GM13977 (cell line): ENCODE results near the gene HSPA12B.

Source experiments
- DNase-seq: peaks from one replicate; pipeline ENCODE4 v3.0.0; 2012; ENCODE audit warnings: low spot score
- in situ Hi-C: fragments of 300-500 bp; cut with MboI; formaldehyde crosslinking; loops from one replicate; pipeline ENCODE4 v1.12.0; 2022; ENCODE audit warnings: low sequenced_read_pairs, low pct_unique_long_range_greater_than_20kb, mixed read lengths, inconsistent platforms; ENCODE audit not compliant: unreplicated experiment
- TF ChIP-seq, protein P1 (sequence below): IDR thresholded peaks from 2 replicates; pipeline ENCODE4 v1.5.1; 2012; ENCODE audit warnings: mild to moderate bottlenecking, control low read depth; ENCODE audit not compliant: insufficient read depth; ENCODE audit errors: extremely low read depth, missing control alignments

Gene HSPA12B

DNA sequence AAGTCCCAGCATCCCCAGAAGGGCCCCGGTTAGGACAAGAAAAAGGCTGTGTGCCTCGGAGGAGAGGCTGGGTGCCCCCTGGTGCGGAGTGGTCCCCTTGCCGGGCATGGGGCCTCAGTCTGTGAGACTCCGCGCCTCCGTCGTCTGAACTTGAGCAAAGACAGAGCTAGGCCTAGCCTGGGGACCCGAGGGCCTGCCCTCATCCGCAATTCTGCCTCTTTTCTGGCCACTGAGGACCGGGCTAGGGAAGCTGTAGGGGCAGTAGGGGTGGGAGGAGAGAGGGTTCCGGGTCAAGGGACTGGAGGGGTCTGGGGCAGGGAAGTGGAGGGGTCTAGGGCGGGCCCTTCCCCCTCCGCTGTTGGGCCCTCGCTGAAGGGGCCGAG, 550 bp upstream of the HSPA12B start:
- DNase-seq: no peak
- TF ChIP-seq, protein P1, sequence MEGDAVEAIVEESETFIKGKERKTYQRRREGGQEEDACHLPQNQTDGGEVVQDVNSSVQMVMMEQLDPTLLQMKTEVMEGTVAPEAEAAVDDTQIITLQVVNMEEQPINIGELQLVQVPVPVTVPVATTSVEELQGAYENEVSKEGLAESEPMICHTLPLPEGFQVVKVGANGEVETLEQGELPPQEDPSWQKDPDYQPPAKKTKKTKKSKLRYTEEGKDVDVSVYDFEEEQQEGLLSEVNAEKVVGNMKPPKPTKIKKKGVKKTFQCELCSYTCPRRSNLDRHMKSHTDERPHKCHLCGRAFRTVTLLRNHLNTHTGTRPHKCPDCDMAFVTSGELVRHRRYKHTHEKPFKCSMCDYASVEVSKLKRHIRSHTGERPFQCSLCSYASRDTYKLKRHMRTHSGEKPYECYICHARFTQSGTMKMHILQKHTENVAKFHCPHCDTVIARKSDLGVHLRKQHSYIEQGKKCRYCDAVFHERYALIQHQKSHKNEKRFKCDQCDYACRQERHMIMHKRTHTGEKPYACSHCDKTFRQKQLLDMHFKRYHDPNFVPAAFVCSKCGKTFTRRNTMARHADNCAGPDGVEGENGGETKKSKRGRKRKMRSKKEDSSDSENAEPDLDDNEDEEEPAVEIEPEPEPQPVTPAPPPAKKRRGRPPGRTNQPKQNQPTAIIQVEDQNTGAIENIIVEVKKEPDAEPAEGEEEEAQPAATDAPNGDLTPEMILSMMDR: no peak

DNA sequence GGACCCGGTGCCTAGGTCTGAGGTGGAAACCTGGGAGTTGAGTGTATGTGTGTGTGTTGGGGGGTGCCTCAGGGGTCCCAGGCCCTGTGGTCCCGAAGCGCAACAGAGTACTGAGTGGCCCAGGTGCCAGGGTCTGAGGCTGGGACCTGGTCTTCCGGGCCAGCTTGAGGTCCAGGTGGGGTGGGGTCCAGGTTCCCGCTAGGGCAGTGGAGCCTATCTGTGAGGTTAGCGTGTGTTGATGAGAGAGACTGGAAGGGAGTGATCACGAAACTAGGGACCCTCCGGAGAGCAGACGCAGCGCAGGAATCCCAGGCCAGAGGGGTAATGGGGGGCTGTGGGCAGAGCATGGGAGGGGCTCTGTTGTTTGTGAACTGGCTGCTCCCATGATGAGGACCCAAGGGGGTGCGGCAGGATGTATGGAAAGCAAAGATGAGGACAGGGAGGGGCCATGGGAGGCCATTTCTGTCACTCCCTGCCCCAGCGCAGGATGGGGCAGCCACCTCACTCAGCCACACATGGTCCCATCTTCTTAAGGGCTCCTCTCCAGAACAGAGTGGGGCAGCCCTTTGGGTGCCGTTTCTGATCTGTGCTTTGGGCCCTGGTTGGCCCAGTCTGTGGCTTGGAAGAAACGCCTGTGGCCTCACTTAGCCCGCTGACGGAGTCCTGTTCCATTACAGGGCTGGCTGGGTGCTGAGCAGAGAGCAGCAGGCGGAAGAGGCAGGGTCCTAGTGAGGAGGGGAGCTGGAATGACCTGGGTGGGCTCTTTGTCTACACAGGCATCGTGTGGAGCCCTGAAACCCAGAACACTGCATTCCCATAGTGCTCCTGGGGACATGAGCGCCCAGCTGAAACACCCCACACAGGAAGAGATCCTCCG, 872 bp downstream of the HSPA12B start:
- TF ChIP-seq, protein P1: no peak
- DNase-seq: no peak
- in situ Hi-C loops: no loop called here

More for the DNA sequence above, 550 bp upstream of the HSPA12B start:
- in situ Hi-C loops: no loop called here

GRCh38 chr20:3734111-3734843, 1.8 kb downstream of the HSPA12B start:
- in situ Hi-C loops: no loop called here
- TF ChIP-seq, protein P1: no peak
- no peak for DNase-seq

- TF ChIP-seq, protein P1: no peak
- no peak for DNase-seq
Observed at GRCh38 chr20:3735768-3736167, 3.3 kb downstream of the HSPA12B start.

DNA sequence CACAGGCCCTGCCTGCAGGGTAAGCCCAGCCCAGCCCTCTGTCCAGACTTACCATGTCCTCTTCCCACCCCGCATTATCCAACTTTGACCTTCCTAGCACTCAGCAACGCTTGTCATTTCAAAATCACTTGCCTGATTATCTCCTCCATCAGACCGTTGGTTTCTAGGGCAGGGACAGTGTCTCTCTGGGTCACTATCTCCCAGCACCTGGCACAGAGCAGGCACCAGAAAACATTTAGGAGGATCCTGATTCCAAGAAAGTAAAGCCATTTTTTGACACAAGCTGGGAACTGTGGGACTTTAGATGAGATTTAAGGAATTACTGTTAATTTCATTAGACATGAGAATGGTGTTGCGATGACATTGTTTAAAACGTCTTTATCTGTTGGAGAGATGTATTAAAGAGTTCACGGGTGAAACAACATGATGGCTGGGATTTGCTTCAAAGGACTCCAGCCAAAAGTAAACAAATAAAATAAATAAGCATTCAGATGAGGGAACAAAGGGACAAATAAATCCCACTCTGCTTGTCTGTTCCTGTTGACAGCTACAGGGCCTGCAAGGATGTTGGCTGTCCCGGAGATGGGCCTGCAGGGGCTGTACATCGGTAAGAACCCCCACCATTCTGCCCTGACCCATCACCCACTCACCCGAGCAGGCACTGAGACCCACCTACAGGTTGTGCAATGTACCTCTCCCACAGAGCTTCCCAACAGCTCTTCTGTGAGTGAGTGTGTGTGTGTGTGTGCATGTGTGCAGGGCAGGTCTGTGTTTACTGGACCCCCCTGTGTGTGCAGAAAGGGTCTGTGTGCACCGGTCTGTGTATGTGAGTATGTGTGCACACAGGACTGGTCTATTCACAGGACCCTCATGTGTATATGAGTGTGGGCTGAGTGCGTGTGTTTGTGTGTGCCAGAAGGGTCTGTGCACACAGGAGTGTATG, 5.9 kb downstream of the HSPA12B start:
- in situ Hi-C loops: no loop called here
- TF ChIP-seq, protein P1: no peak
- no peak for DNase-seq

More at GRCh38 chr20:3735768-3736167, 3.3 kb downstream of the HSPA12B start:
- in situ Hi-C loops: no loop called here
